HG03108 (cell line): Measurements from ENCODE around the gene PCDHGA12.
"Not testable (repeated sequence)": the region's sequence is repeated elsewhere in the genome, so short reads cannot be mapped to it uniquely, and the experiment has no call there.

Experiments
- ATAC-seq: cut with Tn5 transposase; IDR thresholded peaks from one replicate; pipeline ENCODE4 v1.9.1; 2021; ENCODE audit warnings: moderate library complexity; ENCODE audit not compliant: unreplicated experiment

The PCDHGA12 gene

DNA sequence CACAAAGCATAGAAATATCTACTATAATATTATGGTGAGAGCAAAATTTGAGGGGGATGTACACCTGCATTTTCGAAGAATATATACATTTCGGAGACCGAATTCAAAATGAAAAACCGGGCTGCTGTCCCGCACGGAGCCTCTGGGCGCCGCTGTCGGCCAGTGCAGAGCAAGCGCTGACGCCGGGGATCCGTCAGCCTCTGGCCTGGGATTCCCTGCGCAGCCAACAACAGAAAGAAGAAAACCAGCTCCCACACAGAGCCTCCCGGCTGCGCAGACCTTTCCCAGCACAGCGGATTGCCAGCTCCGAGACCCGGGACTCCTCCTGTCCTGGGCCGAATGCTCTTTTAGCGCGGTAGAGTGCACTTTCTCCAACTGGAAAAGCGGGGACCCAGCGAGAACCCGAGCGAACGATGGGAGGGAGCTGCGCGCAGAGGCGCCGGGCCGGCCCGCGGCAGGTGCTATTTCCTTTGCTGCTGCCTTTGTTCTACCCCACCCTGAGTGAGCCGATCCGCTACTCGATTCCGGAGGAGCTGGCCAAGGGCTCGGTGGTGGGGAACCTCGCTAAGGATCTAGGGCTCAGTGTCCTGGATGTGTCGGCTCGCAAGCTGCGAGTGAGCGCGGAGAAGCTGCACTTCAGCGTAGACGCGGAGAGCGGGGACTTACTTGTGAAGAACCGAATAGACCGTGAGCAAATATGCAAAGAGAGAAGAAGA lies 22.4 kb upstream of the PCDHGA12 start, which contains the start of gene PCDHGB6:
PCDHGB6 (plus strand) TSS at position 232 of the 716 bp plus-strand sequence; CDS start at position 414, 182 bp downstream.
- peak; percentile 59 for ATAC-seq

DNA sequence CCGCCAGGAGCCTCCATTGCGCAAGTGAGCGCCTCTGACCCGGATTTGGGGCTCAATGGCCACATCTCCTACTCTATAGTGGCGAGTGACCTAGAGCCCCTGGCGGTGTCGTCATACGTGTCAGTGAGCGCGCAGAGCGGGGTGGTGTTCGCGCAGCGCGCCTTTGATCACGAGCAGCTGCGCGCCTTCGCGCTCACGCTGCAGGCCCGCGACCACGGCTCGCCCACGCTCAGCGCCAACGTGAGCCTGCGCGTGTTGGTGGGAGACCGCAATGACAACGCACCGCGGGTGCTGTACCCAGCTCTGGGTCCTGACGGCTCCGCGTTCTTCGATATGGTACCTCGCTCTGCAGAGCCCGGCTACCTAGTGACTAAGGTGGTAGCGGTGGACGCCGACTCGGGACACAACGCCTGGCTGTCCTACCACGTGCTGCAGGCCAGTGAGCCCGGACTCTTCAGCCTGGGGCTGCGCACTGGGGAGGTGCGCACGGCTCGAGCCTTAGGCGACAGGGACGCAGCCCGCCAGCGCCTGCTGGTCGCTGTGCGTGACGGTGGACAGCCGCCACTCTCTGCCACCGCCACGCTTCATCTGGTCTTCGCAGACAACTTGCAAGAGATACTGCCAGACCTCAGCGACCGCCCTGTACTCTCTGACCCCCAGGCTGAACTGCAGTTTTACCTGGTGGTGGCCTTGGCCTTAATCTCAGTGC lies 20.6 kb upstream of the PCDHGA12 start:
- ATAC-seq = no peak

DNA sequence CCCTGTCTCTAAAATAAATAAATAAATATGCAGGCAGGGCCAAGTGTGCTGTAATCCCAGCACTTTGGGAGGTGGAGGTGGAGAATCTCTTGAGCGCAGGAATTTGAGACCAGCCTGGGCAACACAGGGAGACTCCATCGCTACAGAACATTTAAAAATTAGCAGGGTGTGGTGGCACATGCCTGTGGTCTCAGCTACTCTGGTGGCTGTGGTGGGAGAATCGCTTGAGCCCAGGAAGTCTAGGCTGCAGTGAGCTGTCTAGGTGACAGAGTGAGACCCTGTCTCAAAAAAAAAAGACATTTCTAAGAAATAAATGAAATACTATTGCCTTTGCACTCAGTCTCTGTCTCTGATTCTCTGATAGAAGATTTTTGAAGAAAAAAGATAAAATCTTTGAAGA lies 18.7 kb upstream of the PCDHGA12 start:
- no peak for ATAC-seq

DNA sequence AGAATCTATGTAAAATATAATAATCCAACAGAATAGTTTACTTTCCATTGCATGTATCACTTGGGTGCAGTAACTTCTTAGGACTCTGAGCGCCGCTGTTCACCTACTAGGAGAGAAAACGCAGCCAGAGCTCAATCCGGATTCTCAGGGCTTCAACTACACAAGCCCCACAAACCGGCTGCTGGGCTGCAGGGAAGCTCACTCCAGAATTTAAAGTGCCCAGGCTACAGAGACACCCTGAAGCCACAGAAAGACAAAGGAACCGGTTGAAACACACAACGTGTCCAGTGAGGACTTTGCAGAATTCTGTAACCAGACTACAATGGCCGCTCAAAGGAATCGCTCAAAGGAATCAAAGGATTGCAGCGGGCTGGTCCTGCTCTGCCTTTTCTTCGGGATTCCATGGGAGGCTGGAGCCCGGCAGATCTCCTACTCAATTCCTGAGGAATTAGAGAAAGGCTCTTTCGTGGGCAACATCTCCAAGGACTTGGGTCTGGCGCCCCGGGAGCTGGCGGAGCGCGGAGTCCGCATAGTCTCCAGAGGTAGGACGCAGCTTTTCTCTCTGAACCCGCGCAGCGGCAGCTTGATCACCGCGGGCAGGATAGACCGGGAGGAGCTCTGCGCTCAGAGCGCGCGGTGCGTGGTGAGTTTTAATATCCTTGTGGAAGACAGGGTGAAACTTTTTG lies 17.3 kb upstream of the PCDHGA12 start, which contains the start of gene PCDHGA10:
PCDHGA10 (plus strand) TSS at position 134 of the 686 bp plus-strand sequence; CDS start at position 323, 189 bp downstream.
- peak; percentile 56 for ATAC-seq

DNA sequence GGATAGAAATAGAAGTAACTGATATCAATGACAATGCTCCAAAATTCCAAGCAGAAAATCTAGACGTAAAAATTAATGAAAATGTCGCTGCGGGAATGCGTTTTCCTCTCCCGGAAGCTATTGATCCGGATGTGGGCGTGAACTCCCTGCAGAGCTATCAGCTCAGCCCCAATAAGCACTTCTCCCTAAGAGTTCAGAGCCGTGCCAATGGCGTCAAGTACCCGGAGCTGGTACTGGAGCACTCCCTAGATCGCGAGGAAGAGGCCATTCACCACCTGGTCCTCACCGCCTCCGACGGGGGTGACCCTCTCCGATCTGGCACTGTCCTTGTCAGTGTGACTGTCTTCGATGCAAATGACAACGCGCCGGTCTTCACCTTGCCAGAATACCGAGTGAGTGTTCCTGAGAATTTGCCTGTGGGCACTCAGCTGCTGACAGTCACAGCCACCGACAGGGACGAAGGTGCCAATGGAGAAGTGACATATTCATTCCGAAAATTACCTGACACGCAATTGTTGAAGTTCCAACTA lies 16.7 kb upstream of the PCDHGA12 start:
- no peak for ATAC-seq

DNA sequence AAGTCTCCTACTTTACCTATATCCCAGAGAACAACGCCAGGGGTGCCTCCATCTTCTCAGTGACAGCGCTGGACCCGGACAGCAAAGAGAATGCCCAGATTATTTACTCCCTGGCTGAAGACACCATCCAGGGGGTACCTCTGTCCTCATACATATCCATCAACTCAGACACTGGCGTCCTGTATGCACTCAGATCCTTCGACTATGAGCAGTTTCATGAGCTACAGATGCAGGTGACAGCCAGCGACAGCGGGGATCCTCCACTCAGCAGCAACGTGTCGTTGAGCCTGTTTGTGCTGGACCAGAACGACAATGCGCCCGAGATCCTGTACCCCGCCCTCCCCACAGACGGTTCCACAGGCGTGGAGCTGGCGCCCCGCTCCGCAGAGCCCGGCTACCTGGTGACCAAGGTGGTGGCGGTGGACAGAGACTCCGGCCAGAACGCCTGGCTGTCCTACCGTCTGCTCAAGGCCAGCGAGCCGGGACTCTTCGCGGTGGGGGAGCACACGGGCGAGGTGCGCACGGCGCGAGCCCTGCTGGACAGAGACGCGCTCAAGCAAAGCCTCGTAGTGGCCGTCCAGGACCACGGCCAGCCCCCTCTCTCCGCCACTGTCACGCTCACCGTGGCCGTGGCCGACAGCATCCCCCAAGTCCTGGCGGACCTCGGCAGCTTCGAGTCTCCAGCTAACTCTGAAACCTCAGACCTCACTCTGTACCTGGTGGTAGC lies 15.6 kb upstream of the PCDHGA12 start:
- not testable (repeated sequence) for ATAC-seq

DNA sequence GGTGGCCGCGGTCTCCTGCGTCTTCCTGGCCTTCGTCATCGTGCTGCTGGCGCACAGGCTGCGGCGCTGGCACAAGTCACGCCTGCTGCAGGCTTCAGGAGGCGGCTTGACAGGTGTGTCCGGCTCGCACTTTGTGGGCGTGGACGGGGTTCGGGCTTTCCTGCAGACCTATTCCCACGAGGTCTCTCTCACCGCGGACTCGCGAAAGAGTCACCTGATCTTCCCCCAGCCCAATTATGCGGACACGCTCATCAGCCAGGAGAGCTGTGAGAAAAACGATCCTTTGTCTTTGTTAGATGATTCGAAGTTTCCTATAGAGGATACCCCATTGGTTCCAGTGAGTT lies 15.1 kb upstream of the PCDHGA12 start:
- ATAC-seq = not testable (repeated sequence)

DNA sequence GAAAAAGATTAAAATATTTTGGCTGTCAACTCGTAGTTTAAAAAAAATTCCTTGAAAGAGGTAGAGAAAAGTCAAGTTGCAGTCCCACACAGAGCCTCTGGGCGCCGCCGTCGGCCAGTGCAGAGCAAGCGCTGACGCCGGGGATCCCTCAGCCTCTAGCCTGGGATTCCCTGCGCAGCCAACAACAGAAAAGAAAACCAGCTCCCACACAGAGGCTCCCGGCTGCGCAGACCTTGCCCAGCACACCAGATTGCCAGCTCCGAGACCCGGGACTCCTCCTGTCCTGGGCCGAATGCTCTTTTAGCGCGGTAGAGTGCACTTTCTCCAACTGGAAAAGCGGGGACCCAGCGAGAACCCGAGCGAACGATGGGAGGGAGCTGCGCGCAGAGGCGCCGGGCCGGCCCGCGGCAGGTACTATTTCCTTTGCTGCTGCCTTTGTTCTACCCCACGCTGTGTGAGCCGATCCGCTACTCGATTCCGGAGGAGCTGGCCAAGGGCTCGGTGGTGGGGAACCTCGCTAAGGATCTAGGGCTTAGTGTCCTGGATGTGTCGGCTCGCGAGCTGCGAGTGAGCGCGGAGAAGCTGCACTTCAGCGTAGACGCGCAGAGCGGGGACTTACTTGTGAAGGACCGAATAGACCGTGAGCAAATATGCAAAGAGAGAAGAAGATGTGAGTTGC lies 12.7 kb upstream of the PCDHGA12 start, which contains the start of gene PCDHGB7:
PCDHGB7 (plus strand) TSS at position 184 of the 679 bp plus-strand sequence; CDS start at position 367, 183 bp downstream.
- peak; percentile 75 for ATAC-seq

DNA sequence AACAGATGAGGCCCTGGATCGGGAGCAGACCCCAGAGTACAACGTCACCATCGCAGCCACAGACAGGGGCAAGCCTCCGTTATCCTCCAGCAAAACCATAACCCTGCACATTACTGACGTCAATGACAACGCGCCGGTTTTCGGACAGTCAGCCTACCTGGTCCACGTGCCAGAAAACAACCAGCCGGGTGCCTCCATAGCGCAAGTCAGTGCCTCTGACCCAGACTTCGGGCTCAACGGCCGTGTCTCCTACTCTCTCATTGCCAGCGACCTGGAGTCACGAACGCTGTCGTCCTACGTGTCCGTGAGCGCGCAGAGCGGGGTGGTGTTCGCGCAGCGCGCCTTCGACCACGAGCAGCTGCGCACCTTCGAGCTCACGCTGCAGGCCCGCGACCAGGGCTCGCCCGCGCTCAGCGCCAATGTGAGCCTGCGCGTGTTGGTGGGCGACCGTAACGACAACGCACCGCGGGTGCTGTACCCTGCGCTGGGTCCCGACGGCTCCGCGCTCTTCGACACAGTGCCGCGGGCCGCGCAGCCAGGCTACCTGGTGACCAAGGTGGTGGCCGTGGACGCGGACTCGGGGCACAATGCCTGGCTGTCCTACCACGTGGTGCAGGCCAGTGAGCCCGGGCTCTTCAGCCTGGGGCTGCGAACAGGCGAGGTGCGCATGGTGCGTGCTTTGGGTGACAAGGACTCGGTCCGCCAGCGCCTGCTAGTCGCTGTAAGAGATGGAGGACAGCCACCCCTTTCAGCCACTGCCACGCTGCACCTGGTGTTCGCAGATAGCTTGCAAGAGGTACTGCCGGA lies 11.0 kb upstream of the PCDHGA12 start:
- no peak for ATAC-seq

DNA sequence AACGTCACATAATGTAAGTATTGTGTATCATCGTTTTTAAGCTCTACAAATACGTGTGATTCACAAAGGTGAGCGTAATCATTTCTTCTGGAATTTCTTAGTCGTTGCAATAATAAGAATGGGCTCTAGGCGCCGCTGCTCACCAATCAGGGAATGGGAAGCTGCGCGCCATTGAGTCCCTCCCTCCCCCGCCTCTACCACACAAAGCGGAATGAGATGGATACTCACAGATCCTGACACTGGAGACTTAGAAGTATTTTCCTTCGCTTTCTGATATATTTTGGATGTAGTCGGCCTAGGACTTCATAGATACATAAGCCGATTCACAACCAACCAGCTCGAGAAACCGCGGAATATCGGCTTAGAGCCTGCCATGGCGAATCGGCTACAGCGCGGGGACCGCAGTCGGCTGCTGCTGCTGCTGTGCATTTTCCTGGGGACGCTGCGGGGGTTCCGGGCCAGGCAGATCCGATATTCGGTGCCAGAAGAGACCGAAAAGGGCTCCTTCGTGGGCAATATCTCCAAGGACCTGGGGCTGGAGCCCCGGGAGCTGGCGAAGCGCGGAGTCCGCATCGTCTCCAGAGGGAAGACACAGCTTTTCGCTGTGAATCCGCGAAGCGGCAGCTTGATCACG lies 9.3 kb upstream of the PCDHGA12 start, which contains the start of gene PCDHGA11:
PCDHGA11 (plus strand) TSS at position 197 of the 634 bp plus-strand sequence; CDS start at position 374, 177 bp downstream.
- peak; percentile 55 for ATAC-seq

DNA sequence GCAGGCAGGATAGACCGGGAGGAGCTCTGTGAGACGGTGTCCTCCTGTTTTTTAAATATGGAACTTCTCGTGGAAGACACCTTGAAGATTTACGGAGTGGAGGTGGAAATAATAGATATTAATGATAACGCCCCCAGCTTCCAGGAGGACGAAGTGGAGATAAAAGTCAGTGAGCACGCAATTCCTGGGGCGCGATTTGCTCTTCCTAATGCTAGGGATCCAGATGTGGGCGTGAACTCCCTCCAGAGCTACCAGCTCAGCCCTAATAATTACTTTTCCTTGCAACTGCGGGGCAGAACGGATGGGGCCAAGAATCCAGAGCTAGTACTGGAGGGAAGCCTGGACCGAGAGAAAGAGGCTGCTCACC lies 8.8 kb upstream of the PCDHGA12 start:
- no peak for ATAC-seq

DNA sequence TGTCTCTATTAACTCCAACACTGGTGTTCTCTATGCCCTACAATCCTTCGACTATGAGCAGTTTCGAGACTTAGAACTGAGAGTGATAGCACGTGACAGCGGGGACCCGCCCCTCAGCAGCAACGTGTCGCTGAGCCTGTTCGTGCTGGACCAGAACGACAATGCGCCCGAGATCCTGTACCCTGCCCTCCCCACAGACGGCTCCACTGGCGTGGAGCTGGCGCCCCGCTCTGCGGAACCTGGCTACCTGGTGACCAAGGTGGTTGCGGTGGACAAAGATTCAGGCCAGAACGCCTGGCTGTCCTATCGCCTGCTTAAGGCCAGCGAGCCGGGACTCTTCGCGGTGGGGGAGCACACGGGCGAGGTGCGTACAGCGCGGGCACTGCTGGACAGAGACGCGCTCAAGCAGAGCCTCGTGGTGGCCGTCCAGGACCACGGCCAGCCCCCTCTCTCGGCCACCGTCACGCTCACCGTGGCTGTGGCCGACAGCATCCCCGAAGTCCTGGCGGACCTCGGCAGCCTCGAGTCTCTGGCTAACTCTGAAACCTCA lies 7.5 kb upstream of the PCDHGA12 start:
- ATAC-seq = no peak

DNA sequence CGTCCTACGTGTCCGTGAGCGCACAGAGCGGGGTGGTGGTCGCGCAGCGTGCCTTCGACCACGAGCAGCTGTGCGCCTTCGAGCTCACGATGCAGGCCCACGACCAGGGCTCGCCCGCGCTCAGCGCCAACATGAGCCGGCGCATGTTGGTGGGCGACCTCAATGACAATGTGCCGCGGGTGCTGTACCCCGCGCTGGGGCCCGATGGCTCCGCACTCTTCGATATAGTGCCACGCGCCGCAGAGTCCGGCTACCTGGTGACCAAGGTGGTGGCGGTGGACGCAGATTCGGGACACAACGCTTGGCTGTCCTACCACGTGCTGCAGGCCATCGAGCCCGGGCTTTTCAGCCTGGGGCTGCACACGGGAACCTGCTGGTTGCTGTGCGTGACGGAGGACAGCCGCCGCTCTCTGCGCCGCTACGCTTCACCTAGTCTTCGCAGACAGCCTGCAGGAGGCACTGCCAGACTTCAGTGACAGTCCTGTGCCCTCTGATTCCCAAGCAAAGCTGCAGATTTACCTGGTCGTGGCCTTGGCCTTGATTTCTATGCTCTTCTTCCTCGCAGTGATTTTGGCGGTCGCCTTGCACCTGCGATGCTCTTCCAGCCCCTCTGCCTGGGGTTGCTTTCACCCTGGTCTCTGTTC lies 2.4 kb upstream of the PCDHGA12 start:
- no peak for ATAC-seq

DNA sequence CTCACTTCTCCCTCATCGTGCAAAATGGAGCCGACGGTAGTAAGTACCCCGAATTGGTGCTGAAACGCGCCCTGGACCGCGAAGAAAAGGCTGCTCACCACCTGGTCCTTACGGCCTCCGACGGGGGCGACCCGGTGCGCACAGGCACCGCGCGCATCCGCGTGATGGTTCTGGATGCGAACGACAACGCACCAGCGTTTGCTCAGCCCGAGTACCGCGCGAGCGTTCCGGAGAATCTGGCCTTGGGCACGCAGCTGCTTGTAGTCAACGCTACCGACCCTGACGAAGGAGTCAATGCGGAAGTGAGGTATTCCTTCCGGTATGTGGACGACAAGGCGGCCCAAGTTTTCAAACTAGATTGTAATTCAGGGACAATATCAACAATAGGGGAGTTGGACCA lies 979 bp downstream of the PCDHGA12 start:
- no peak for ATAC-seq

DNA sequence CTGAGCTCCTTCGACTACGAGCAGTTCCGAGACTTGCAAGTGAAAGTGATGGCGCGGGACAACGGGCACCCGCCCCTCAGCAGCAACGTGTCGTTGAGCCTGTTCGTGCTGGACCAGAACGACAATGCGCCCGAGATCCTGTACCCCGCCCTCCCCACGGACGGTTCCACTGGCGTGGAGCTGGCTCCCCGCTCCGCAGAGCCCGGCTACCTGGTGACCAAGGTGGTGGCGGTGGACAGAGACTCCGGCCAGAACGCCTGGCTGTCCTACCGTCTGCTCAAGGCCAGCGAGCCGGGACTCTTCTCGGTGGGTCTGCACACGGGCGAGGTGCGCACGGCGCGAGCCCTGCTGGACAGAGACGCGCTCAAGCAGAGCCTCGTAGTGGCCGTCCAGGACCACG lies 2.0 kb downstream of the PCDHGA12 start:
- not testable (repeated sequence) for ATAC-seq

DNA sequence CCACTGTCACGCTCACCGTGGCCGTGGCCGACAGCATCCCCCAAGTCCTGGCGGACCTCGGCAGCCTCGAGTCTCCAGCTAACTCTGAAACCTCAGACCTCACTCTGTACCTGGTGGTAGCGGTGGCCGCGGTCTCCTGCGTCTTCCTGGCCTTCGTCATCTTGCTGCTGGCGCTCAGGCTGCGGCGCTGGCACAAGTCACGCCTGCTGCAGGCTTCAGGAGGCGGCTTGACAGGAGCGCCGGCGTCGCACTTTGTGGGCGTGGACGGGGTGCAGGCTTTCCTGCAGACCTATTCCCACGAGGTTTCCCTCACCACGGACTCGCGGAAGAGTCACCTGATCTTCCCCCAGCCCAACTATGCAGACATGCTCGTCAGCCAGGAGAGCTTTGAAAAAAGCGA lies 2.4 kb downstream of the PCDHGA12 start:
- not testable (repeated sequence) for ATAC-seq

DNA sequence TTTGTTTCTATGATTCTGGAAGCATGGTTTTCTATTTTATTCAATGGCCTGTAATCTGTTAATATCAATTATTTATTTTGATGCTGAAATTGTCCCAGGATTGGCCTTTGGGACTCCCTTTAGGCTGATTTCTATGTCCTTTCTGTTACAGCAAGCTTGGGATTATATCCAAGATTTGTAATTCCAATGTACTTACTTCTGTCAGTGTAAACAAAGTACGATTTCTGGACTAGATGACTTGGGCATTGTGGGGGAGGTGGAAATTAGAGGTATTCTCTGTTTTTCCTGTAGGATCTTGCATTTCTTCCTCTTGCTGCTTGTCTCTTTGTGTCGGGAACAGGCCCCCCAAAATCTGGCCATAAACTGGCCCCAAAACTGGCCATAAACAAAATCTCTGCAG lies 3.7 kb downstream of the PCDHGA12 start:
- no peak for ATAC-seq

DNA sequence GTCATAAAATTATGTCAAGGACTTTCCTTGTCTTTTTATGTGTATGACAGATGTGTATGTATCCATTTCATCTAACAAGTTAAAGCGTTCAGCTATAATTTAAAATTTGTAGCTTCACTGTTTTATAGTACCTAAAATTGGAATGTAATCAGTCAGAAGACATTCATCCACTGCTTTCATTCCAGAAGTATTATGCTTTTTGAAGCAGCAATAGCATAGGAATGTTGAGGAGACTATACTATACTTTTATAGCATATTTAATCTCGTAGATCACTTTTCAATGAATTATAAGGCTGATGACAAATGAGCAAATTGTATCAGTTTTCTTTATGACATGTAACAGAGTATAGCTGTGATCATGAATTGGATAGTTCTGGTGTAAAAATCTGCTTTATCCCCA lies 6.9 kb downstream of the PCDHGA12 start:
- ATAC-seq = no peak
